Caco-2 (cell line): Measurements from ENCODE around the gene LPCAT4. TPM values are rescaled to one million over a fixed set of nuclear protein-coding genes. Genes with fewer than 3 reads are reported as not detected.

Source experiments
- BruUV-seq: library from RNA; stranded (reverse); fragments of 400-500 nt; replicated peaks from 2 replicates; lab custom pipeline; 2021; lab: Mats Ljungman, UMichigan
- CTCF ChIA-PET: fragments of 300-600 bp; sonication (Branson Sonifier 250); formaldehyde crosslinking; loops from one replicate; lab custom pipeline; 2022; ENCODE audit warnings: antibody characterized with exemption; lab: Charles Lee
- POLR2A ChIA-PET: fragments of 300-600 bp; sonication (Branson Sonifier 250); formaldehyde crosslinking; loops from one replicate; lab custom pipeline; 2022; ENCODE audit warnings: antibody characterized with exemption; lab: Charles Lee
- DNase-seq, 2 experiments: peaks; one replicate each; pipeline versions ENCODE4 v3.0.0 to v3.0.0-alpha.2; 2020 to 2022
- H3K27me3 ChIP-seq: replicated peaks from 2 replicates; pipeline ENCODE4 v1.6.0; 2011; ENCODE audit warnings: low read length; ENCODE audit not compliant: control insufficient read depth, insufficient read depth
- H3K36me3 ChIP-seq: 2 replicates; pipeline ENCODE4 v1.5.1; 2011; ENCODE audit warnings: low read length; ENCODE audit not compliant: control insufficient read depth, insufficient read depth
- H3K4me1 ChIP-seq: fragments of 250-450 bp; sonication (Bioruptor Pico); 2 replicates; pipeline ENCODE4 v1.5.1; 2020; ENCODE audit warnings: mild to moderate bottlenecking
- H3K4me3 ChIP-seq: 2 replicates; pipeline ENCODE4 v1.5.1; 2011; ENCODE audit warnings: low read depth, mild to moderate bottlenecking, control low read depth, low read length
- H3K9me3 ChIP-seq: fragments of 250-450 bp; sonication (Bioruptor Pico); 2 replicates; pipeline ENCODE4 v1.5.1; 2020; ENCODE audit warnings: mild to moderate bottlenecking, moderate library complexity
- H3K27ac Mint-ChIP-seq: one replicate; pipeline ENCODE4 v1.8.0; 2022; ENCODE audit warnings: mixed read lengths; ENCODE audit not compliant: unreplicated experiment
- H3K27me3 Mint-ChIP-seq: one replicate; pipeline ENCODE4 v1.8.0; 2022; ENCODE audit warnings: mixed read lengths; ENCODE audit not compliant: insufficient read depth, unreplicated experiment
- H3K36me3 Mint-ChIP-seq: one replicate; pipeline ENCODE4 v1.8.0; 2022; ENCODE audit warnings: mild to moderate bottlenecking, mixed read lengths; ENCODE audit not compliant: insufficient read depth, unreplicated experiment
- H3K4me1 Mint-ChIP-seq: one replicate; pipeline ENCODE4 v1.8.0; 2022; ENCODE audit warnings: low read depth, mixed read lengths; ENCODE audit not compliant: unreplicated experiment
- H3K4me3 Mint-ChIP-seq: one replicate; pipeline ENCODE4 v1.8.0; 2022; ENCODE audit warnings: mild to moderate bottlenecking, moderate library complexity, mixed read lengths; ENCODE audit not compliant: unreplicated experiment
- H3K9me3 Mint-ChIP-seq: one replicate; pipeline ENCODE4 v1.8.0; 2022; ENCODE audit warnings: mixed read lengths; ENCODE audit not compliant: unreplicated experiment
- CTCF ChIP-seq, 2 experiments: fragments of 200-600 bp in 1 of 2; IDR thresholded peaks; 1 replicate in 1 of 2; 2 replicates in 1 of 2; pipeline versions ENCODE4 v1.5.1 to v1.8.0; 2011 to 2022; ENCODE audit warnings: antibody characterized with exemption in 1 of 2, control low read depth in 1 of 2, inconsistent platforms in 1 of 2, low read depth in 1 of 2, low read length in 1 of 2, mild to moderate bottlenecking in 1 of 2, moderate library complexity in 1 of 2; ENCODE audit not compliant: insufficient read depth in 1 of 2, severe bottlenecking in 1 of 2, unreplicated experiment in 1 of 2
- intact Hi-C: fragments of 100-400 bp; cut with micrococcal nuclease; formaldehyde crosslinking; loops from one replicate; pipeline ENCODE4 v1.10.0; 2022; ENCODE audit not compliant: unreplicated experiment
- total RNA-seq: library from RNA; stranded (reverse); gene quantifications from 2 replicates; pipeline ENCODE4 v1.2.3, GENCODE V29; 2022

Gene LPCAT4
- total RNA-seq, 1 experiment from 2014 or later = 37.9 TPM

GRCh38 chr15:34325368-34325767 is 41.6 kb downstream of the LPCAT4 start:
- Mint-ChIP-seq H3K27ac (no peak overlapping the region), H3K36me3 (no peaks in the 10 kb centered on the region), H3K4me3 (no peak overlapping the region), H3K27me3 (no peaks in the 10 kb centered on the region), H3K9me3 (peaks cover 9% of the 10 kb centered on the region), H3K4me1 (no peaks in the 10 kb centered on the region)
- intact Hi-C loops = no loop called here
- Histone ChIP-seq H3K4me3 (no peak overlapping the region), H3K4me1 (no peaks in the 10 kb centered on the region), H3K9me3 (no peaks in the 10 kb centered on the region; the same call in 1 of the 2 replicates), H3K36me3 (no peaks in the 10 kb centered on the region), H3K27me3 (no peaks in the 10 kb centered on the region)
- CTCF ChIA-PET = no interaction called here
- no peak for TF ChIP-seq CTCF (IDR thresholded peaks at IDR 0.05; ENCODE audit: insufficient read depth in 1 of 2, low read depth in 1 of 2, low read length in 1 of 2, severe bottlenecking in 1 of 2, unreplicated experiment in 1 of 2)
- DNase-seq = no peak
- POLR2A ChIA-PET = no interaction called here
- no TSS peak for BruUV-seq

GRCh38 chr15:34324933-34325332 is 42.1 kb downstream of the LPCAT4 start:
- Histone ChIP-seq H3K4me1 (no peaks in the 10 kb centered on the region), H3K27me3 (no peaks in the 10 kb centered on the region), H3K9me3 (no peaks in the 10 kb centered on the region; the same call in 1 of the 2 replicates), H3K36me3 (no peaks in the 10 kb centered on the region), H3K4me3 (no peak overlapping the region)
- intact Hi-C loops = no loop called here
- H3K4me3 Mint-ChIP-seq = no peak overlapping the region
- H3K9me3 Mint-ChIP-seq = peaks cover 9% of the 10 kb centered on the region
- TF ChIP-seq CTCF (IDR thresholded peaks at IDR 0.05; ENCODE audit: insufficient read depth in 1 of 2, low read depth in 1 of 2, low read length in 1 of 2, severe bottlenecking in 1 of 2, unreplicated experiment in 1 of 2) = no peak
- no peaks in the 10 kb centered on the region for H3K36me3 Mint-ChIP-seq
- POLR2A ChIA-PET = no interaction called here
- no peak overlapping the region for H3K27ac Mint-ChIP-seq
- no TSS peak for BruUV-seq
- H3K27me3 Mint-ChIP-seq = no peaks in the 10 kb centered on the region
- H3K4me1 Mint-ChIP-seq = no peaks in the 10 kb centered on the region
- DNase-seq = no peak
- CTCF ChIA-PET = no interaction called here

GRCh38 chr15:34323217-34323616 is 43.8 kb downstream of the LPCAT4 start:
- CTCF ChIA-PET = no interaction called here
- Histone ChIP-seq H3K4me1 (0 out of 2 replicates have a peak, but pooled peaks cover 4% of the 10 kb centered on the region), H3K36me3 (no peaks in the 10 kb centered on the region), H3K27me3 (no peaks in the 10 kb centered on the region), H3K4me3 (no peak overlapping the region), H3K9me3 (no peaks in the 10 kb centered on the region; the same call in 1 of the 2 replicates)
- TF ChIP-seq CTCF (IDR thresholded peaks at IDR 0.05; ENCODE audit: insufficient read depth in 1 of 2, low read depth in 1 of 2, low read length in 1 of 2, severe bottlenecking in 1 of 2, unreplicated experiment in 1 of 2) = no peak
- POLR2A ChIA-PET = no interaction called here
- no peak for DNase-seq
- no peaks in the 10 kb centered on the region for H3K27me3 Mint-ChIP-seq
- intact Hi-C loops = no loop called here
- peaks cover 9% of the 10 kb centered on the region for H3K9me3 Mint-ChIP-seq
- H3K4me1 Mint-ChIP-seq = no peaks in the 10 kb centered on the region
- H3K27ac Mint-ChIP-seq = no peak overlapping the region
- no peaks in the 10 kb centered on the region for H3K36me3 Mint-ChIP-seq
- H3K4me3 Mint-ChIP-seq = no peak overlapping the region
- no TSS peak for BruUV-seq
